GM23248 (cell line): ENCODE data around the gene PCNX4. TPM values are rescaled to one million over a fixed set of nuclear protein-coding genes. Genes with fewer than 3 reads are reported as not detected.

ENCODE experiments used
- DNase-seq: peaks from one replicate; pipeline ENCODE4 v3.0.0-alpha.2; 2015
- H2AFZ ChIP-seq: fragments of 200-600 bp; sonication (generic); 2 replicates; pipeline ENCODE4 v1.6.1; 2016; ENCODE audit warnings: antibody characterized with exemption
- H3F3A ChIP-seq: fragments of 200-600 bp; sonication (generic); 2 replicates; pipeline ENCODE4 v1.6.1; 2016; ENCODE audit warnings: mild to moderate bottlenecking, antibody characterized with exemption, mixed run types; ENCODE audit not compliant: insufficient read depth
- H3K27ac ChIP-seq: fragments of 200-600 bp; sonication (generic); 2 replicates; pipeline ENCODE4 v1.5.1; 2016; ENCODE audit warnings: mild to moderate bottlenecking
- H3K27me3 ChIP-seq: fragments of 200-600 bp; sonication (generic); replicated peaks from 2 replicates; pipeline ENCODE4 v1.6.1; 2016; ENCODE audit warnings: mild to moderate bottlenecking; ENCODE audit not compliant: insufficient read depth
- H3K36me3 ChIP-seq: fragments of 200-600 bp; sonication (generic); 2 replicates; pipeline ENCODE4 v1.6.1; 2016; ENCODE audit warnings: low read depth, mild to moderate bottlenecking
- H3K4me1 ChIP-seq: fragments of 200-600 bp; sonication (generic); 2 replicates; pipeline ENCODE4 v1.6.1; 2016; ENCODE audit warnings: mild to moderate bottlenecking; ENCODE audit not compliant: insufficient read depth
- H3K4me2 ChIP-seq: fragments of 200-600 bp; sonication (generic); one replicate; pipeline ENCODE4 v1.6.1; 2016; ENCODE audit warnings: mild to moderate bottlenecking; ENCODE audit not compliant: unreplicated experiment
- H3K4me3 ChIP-seq: fragments of 200-600 bp; sonication (generic); 2 replicates; pipeline ENCODE4 v1.5.1; 2016; ENCODE audit warnings: mild to moderate bottlenecking
- H3K79me2 ChIP-seq: fragments of 200-600 bp; sonication (generic); 2 replicates; pipeline ENCODE4 v1.6.1; 2016; ENCODE audit warnings: mild to moderate bottlenecking; ENCODE audit not compliant: insufficient read depth
- H3K9ac ChIP-seq: fragments of 200-600 bp; sonication (generic); 2 replicates; pipeline ENCODE4 v1.6.1; 2016; ENCODE audit warnings: mild to moderate bottlenecking
- H3K9me2 ChIP-seq: fragments of 200-600 bp; sonication (generic); 2 replicates; pipeline ENCODE4 v1.6.1; 2016; ENCODE audit warnings: mixed run types, mild to moderate bottlenecking, moderate library complexity; ENCODE audit not compliant: insufficient read depth
- H3K9me3 ChIP-seq: fragments of 200-600 bp; sonication (generic); one replicate; pipeline ENCODE4 v1.6.1; 2017; ENCODE audit warnings: low read depth
- H4K20me1 ChIP-seq: fragments of 200-600 bp; sonication (generic); 2 replicates; pipeline ENCODE4 v1.6.0; 2016; ENCODE audit not compliant: insufficient read depth
- EZH2 ChIP-seq: fragments of 200-600 bp; sonication (generic); IDR thresholded peaks from 2 replicates; pipeline ENCODE4 v1.6.1; 2018; ENCODE audit warnings: antibody characterized with exemption, mild to moderate bottlenecking; ENCODE audit not compliant: insufficient read depth, poor library complexity, severe bottlenecking
- EZH2phosphoT487 ChIP-seq: fragments of 200-600 bp; sonication (generic); IDR thresholded peaks from 2 replicates; pipeline ENCODE4 v1.6.1; 2018; ENCODE audit warnings: antibody characterized with exemption, moderate library complexity, mild to moderate bottlenecking, low read depth; ENCODE audit not compliant: insufficient read depth
- WGBS, 2 experiments: methylation state at CpG; one replicate each; pipeline ENCODE4 v1.1.6; 2015 to 2017; ENCODE audit warnings: low lambda C conversion rate in 2 of 2, low coverage in 1 of 2; ENCODE audit errors: missing lambda C conversion rate in 2 of 2; 5-methylcytosine and 5-hydroxymethylcytosine counted together
- in situ Hi-C: fragments of 300-500 bp; cut with MboI; formaldehyde crosslinking; loops from 2 replicates; pipeline ENCODE4 v1.15.0; 2020
- polyA plus RNA-seq: library from polyadenylated mRNA; unstranded; fragments of >200 nt; fragmentation: Nextera tagmentation; extraction: Ambion mirVana; gene quantifications from 2 replicates; pipeline ENCODE4 v1.2.1, GENCODE V29; 2016
- total RNA-seq: library from RNA; depleted of rRNA; stranded (reverse); fragments of >200 nt; shearing (Covaris generic); gene quantifications from 2 replicates; pipeline ENCODE4 v1.2.3, GENCODE V29; 2014

Gene PCNX4
- total and polyA plus RNA-seq, 2 experiments from 2014 or later: 39.4 to 44.3 TPM

DNA sequence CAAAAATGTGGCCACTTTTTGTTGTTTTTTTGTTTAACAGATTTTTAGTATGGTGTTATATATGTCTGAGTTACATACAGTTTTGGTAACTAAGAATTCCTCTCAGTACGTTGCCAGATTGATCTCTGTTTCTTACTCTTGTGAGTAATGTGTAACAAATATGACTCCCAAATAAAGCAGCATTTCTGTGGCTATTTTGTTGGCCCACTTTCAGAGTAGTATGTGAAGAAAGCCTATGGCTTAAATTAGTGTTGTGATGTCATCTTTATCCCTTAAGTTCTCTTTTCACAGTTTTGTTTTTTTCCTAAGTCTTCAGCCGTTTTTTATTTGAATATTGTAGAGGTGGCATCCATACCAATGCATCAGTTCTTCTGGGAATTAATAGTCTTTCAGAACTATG lies 10.7 kb downstream of the PCNX4 start:
- DNase-seq: peak; percentile 95
- TF ChIP-seq EZH2phosphoT487 (no peak), EZH2 (no peak)
- in situ Hi-C loops: no loop called here
- H2AFZ ChIP-seq: peak overlapping the region; percentile 13; the same call in 1 of the 2 replicates
- peak overlapping the region; percentile 76 for H3K27ac ChIP-seq
- no peaks in the 10 kb centered on the region for H4K20me1 ChIP-seq
- H3K4me2 ChIP-seq: peak overlapping the region; percentile 67
- 4 to 9% methylated on average over 2 of the region's 2 CpGs for WGBS, 2 experiments
- H3K9me2 ChIP-seq: no peaks in the 10 kb centered on the region
- H3K79me2 ChIP-seq: peaks cover 100% of the 10 kb centered on the region
- H3K9me3 ChIP-seq: no peaks in the 10 kb centered on the region
- H3K9ac ChIP-seq: peak overlapping the region; percentile 69
- H3F3A ChIP-seq: peaks cover 20% of the 10 kb centered on the region
- H3K4me1 ChIP-seq: peaks cover 17% of the 10 kb centered on the region
- peak overlapping the region; percentile 42; the same call in 1 of the 2 replicates for H3K4me3 ChIP-seq
- H3K27me3 ChIP-seq: no peaks in the 10 kb centered on the region
- H3K36me3 ChIP-seq: no peaks in the 10 kb centered on the region

DNA sequence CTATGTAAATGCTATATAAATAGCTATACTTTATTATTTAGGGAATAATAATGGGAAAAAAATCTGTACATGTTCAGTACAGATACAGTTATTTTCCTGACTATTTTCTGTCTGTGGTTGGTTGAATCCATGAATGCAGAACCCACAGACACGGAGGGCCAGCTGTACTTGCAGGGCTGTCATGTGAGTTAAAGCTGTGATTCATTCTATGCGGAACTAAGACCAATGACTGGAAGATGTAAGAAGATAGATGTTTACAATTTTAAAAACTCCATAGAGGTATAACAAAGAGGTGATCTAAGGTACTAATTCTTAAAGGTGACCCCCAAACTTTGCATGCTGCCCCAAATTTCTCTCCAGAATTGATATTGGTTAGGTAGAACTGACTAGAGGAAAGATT lies 14.6 kb downstream of the PCNX4 start:
- in situ Hi-C loops: no loop called here
- WGBS, 2 experiments: 15 to 17% methylated on average over 2 of the region's 2 CpGs
- Histone ChIP-seq H4K20me1 (no peaks in the 10 kb centered on the region), H3K27ac (peak overlapping the region; percentile 45), H3K9me3 (no peaks in the 10 kb centered on the region), H3K9me2 (no peaks in the 10 kb centered on the region), H3K9ac (peak overlapping the region; percentile 26; the same call in 1 of the 2 replicates), H3K79me2 (peaks cover 100% of the 10 kb centered on the region), H3K27me3 (no peaks in the 10 kb centered on the region), H3K4me2 (peak overlapping the region; percentile 5), H3K36me3 (peaks cover 14% of the 10 kb centered on the region; the same call in 1 of the 2 replicates), H3K4me1 (peaks cover 17% of the 10 kb centered on the region), H3K4me3 (no peak overlapping the region), H2AFZ (no peak overlapping the region), H3F3A (peaks cover 18% of the 10 kb centered on the region)
- TF ChIP-seq EZH2phosphoT487: no peak
- no peak for TF ChIP-seq EZH2
- DNase-seq: peak; percentile 76

DNA sequence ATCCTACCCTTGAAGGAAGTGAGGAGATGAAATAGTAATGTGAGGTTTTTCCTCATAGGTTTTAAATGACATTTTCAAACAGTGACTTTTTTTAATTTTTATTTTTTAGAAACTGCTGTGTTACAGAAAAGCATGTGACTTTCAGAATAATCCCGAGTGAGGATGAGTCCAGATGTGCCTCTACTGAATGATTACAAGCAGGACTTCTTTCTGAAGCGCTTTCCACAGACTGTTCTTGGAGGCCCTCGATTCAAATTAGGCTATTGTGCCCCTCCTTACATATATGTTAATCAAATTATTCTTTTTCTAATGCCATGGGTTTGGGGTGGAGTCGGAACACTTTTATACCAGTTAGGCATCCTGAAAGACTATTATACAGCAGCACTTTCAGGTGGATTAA lies 15.8 kb downstream of the PCNX4 start:
- H3K9ac ChIP-seq: no peak overlapping the region
- H3F3A ChIP-seq: peaks cover 9% of the 10 kb centered on the region
- no peaks in the 10 kb centered on the region for H4K20me1 ChIP-seq
- H3K9me2 ChIP-seq: no peaks in the 10 kb centered on the region
- H3K9me3 ChIP-seq: no peaks in the 10 kb centered on the region
- H3K27me3 ChIP-seq: no peaks in the 10 kb centered on the region
- WGBS, 2 experiments: 38 to 41% methylated on average over 4 of the region's 4 CpGs
- DNase-seq: no peak
- H3K4me1 ChIP-seq: peaks cover 7% of the 10 kb centered on the region
- no peak overlapping the region for H3K4me3 ChIP-seq
- H3K79me2 ChIP-seq: peaks cover 100% of the 10 kb centered on the region
- H3K36me3 ChIP-seq: peaks cover 14% of the 10 kb centered on the region; the same call in 1 of the 2 replicates
- H3K4me2 ChIP-seq: no peak overlapping the region
- in situ Hi-C loops: no loop called here
- no peak for TF ChIP-seq EZH2
- TF ChIP-seq EZH2phosphoT487: no peak
- 0 out of 2 replicates have a peak overlapping the region, but pooled peaks have one; percentile 25 for H2AFZ ChIP-seq
- no peak overlapping the region for H3K27ac ChIP-seq

- H3K4me1 ChIP-seq: no peaks in the 10 kb centered on the region
- H4K20me1 ChIP-seq: no peaks in the 10 kb centered on the region
- no peak overlapping the region for H3K9ac ChIP-seq
- H3K9me3 ChIP-seq: no peaks in the 10 kb centered on the region
- peaks cover 100% of the 10 kb centered on the region for H3K79me2 ChIP-seq
- peaks cover 32% of the 10 kb centered on the region; the same call in 1 of the 2 replicates for H3K36me3 ChIP-seq
- TF ChIP-seq EZH2 (no peak), EZH2phosphoT487 (no peak)
- WGBS, 2 experiments: 96% methylated on average over 2 of the region's 2 CpGs
- no peak overlapping the region for H2AFZ ChIP-seq
- no peak overlapping the region for H3K4me3 ChIP-seq
- in situ Hi-C loops: no loop called here
- H3K9me2 ChIP-seq: no peaks in the 10 kb centered on the region
- no peaks in the 10 kb centered on the region for H3F3A ChIP-seq
- DNase-seq: no peak
- no peak overlapping the region for H3K27ac ChIP-seq
- no peak overlapping the region for H3K4me2 ChIP-seq
- H3K27me3 ChIP-seq: no peaks in the 10 kb centered on the region
Observed at GRCh38 chr14:60111732-60112131, 20.0 kb downstream of the PCNX4 start.

DNA sequence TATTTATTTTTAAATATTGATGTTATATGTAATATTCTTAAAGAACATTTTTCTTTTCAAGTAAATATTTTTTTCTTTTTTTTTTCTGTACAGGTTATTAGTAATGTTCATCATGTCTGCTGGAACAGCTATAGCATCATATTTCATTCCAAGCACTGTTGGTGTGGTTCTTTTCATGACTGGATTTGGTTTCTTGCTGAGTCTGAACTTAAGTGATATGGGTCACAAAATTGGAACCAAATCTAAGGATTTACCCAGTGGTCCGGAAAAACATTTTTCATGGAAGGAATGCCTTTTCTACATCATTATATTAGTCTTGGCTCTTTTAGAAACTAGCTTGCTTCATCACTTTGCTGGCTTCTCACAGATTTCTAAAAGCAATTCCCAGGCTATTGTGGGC lies 23.2 kb downstream of the PCNX4 start:
- Histone ChIP-seq H3F3A (no peaks in the 10 kb centered on the region), H3K4me1 (no peaks in the 10 kb centered on the region), H3K4me2 (no peak overlapping the region), H3K36me3 (peaks cover 47% of the 10 kb centered on the region), H3K27ac (no peak overlapping the region), H3K79me2 (peaks cover 85% of the 10 kb centered on the region), H3K9me3 (no peaks in the 10 kb centered on the region), H3K9me2 (no peaks in the 10 kb centered on the region), H2AFZ (no peak overlapping the region), H4K20me1 (no peaks in the 10 kb centered on the region), H3K4me3 (no peak overlapping the region), H3K9ac (no peak overlapping the region), H3K27me3 (no peaks in the 10 kb centered on the region)
- 52 to 70% methylated on average over 1 of the region's 1 CpG for WGBS, 2 experiments
- TF ChIP-seq EZH2: no peak
- no peak for TF ChIP-seq EZH2phosphoT487
- in situ Hi-C loops: no loop called here
- DNase-seq: no peak
